ES-I3 (cell line): ENCODE measurements around the gene C3orf22.

Experiments
- H3K36me3 ChIP-seq: 2 replicates; pipeline ENCODE4 v1.6.1; 2013; ENCODE audit warnings: mild to moderate bottlenecking, low read length, control low read depth, moderate library complexity; ENCODE audit not compliant: insufficient read depth
- H3K4me1 ChIP-seq: 2 replicates; pipeline ENCODE4 v1.6.1; 2013; ENCODE audit warnings: mild to moderate bottlenecking, control low read depth, low read length; ENCODE audit not compliant: insufficient read depth
- H3K9ac ChIP-seq: 2 replicates; pipeline ENCODE4 v1.6.1; 2013; ENCODE audit warnings: low read depth, mild to moderate bottlenecking, low read length, moderate library complexity
- H3K9me3 ChIP-seq: 2 replicates; pipeline ENCODE4 v1.6.1; 2013; ENCODE audit warnings: mild to moderate bottlenecking, low read length, moderate library complexity; ENCODE audit not compliant: control insufficient read depth, insufficient read depth

The C3orf22 gene

GRCh38 chr3:126510308-126510910 lies 48.3 kb downstream of the C3orf22 start:
- Histone ChIP-seq H3K36me3 (no peaks in the 10 kb centered on the region), H3K9me3 (no peaks in the 10 kb centered on the region), H3K9ac (no peak overlapping the region), H3K4me1 (no peaks in the 10 kb centered on the region)

GRCh38 chr3:126509597-126510307 lies 49.0 kb downstream of the C3orf22 start:
- Histone ChIP-seq H3K36me3 (no peaks in the 10 kb centered on the region), H3K9ac (no peak overlapping the region), H3K9me3 (no peaks in the 10 kb centered on the region), H3K4me1 (no peaks in the 10 kb centered on the region)

DNA sequence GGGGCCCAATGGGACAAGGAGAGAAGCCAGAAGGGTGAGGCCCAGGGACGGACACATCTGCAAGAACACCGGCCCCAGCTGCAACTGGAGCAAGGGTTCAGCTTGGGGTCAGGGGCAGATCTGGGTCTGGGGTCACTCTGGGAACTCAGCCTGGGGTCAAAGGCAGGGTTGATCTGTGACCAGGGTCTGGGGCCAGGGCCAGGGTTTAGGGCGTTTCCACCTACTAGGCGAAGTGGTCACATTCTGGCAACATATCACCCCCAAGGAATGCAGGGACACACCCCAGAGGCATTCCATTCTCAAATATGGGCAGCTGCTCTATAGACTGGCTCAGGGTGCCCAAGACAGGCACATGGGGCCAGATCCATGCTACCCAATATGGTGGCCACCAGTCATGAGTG lies 50.2 kb downstream of the C3orf22 start:
- Histone ChIP-seq H3K9ac (no peak overlapping the region), H3K9me3 (no peaks in the 10 kb centered on the region)

DNA sequence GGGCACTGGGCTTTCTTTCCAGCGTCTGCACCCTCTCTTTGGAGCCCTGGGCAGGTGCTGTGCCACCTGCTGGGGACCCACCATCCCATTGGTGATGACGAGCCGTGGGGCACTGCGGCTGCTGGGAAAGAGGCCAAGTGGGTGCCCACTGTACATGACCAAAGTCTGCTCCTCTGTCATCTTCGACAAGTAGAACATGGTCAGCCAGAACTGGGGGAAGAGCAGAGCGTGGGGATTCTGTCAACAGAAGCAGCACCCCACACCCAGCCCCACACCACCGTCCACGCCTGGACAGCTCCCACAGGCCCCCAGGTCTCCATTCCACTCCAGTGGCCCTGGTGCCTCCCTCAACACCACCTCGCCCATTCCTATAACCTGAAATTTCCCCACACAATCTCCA lies 50.8 kb downstream of the C3orf22 start:
- Histone ChIP-seq H3K36me3 (no peaks in the 10 kb centered on the region), H3K4me1 (no peaks in the 10 kb centered on the region), H3K9ac (no peak overlapping the region), H3K9me3 (no peaks in the 10 kb centered on the region)

More for the DNA sequence above, 50.2 kb downstream of the C3orf22 start:
- Histone ChIP-seq H3K4me1 (no peaks in the 10 kb centered on the region), H3K36me3 (no peaks in the 10 kb centered on the region)

DNA sequence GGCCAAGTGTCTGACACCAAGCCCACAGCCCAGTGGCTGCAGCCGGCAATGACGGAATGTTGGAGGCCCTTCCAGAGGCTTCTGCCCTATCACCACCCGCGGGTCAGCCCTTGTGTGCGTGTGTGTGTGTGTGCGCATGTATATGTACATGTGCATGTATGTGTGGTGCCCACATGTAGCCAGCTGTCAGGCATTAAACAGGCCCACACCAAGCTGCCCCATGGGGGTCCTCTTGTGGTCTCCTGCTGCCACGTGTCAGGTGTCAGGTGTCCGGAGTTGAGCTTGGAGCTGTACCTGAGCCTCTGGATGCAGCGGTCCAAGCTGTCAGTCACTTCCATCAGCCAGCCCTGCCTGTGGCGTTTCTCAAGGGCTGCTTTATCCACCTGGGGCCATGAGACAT lies 55.0 kb downstream of the C3orf22 start:
- Histone ChIP-seq H3K4me1 (peaks cover 8% of the 10 kb centered on the region; the same call in 1 of the 2 replicates), H3K36me3 (no peaks in the 10 kb centered on the region), H3K9ac (no peak overlapping the region), H3K9me3 (no peaks in the 10 kb centered on the region)

DNA sequence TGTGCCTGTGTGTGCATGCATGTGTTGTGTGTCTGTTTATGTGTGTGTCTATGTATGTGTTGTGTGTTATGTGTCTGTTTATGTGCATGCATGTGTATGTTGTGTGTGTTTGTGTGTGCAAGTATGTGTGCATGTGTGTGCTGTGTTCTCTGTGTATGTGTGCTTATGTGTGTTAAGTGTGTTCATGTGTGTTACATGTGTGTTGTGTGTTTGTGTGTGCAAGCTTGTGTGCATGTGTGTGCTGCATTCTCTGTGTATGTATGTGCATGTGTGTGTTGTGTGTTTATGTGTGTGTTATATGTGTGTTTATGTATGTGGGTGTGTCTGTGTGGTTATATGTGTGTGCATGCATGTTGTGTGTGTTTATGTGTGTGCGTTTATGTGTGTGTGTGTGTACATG lies 56.1 kb downstream of the C3orf22 start:
- peaks cover 8% of the 10 kb centered on the region; the same call in 1 of the 2 replicates for H3K4me1 ChIP-seq
- no peaks in the 10 kb centered on the region for H3K36me3 ChIP-seq
- H3K9me3 ChIP-seq, result no peaks in the 10 kb centered on the region

GRCh38 chr3:126501736-126502135 lies 57.0 kb downstream of the C3orf22 start:
- H3K4me1 ChIP-seq, result peaks cover 8% of the 10 kb centered on the region; the same call in 1 of the 2 replicates
- H3K9ac ChIP-seq, result no peak overlapping the region
- H3K9me3 ChIP-seq, result no peaks in the 10 kb centered on the region
- no peaks in the 10 kb centered on the region for H3K36me3 ChIP-seq

More for the DNA sequence above, 56.1 kb downstream of the C3orf22 start:
- no peak overlapping the region for H3K9ac ChIP-seq

DNA sequence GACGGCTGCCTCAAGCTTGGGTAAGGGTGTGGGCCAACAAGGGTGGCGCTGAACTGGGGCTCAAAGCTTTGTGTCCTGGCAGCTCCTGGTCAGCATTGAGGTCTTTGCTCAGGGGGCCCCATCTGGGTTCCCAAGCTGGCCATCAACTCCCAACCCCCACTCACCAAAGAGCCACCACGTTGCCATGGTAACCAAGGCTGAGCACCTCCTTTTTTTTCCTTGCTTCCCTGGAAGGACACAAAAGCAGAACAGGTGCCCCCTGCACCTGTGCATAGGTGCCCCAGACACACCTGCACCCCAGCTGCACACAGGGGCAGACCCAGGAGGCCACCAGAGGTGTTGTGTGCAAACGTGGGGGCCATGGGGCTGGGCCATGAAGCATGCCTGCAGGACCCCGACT lies 57.7 kb downstream of the C3orf22 start:
- Histone ChIP-seq H3K4me1 (peaks cover 8% of the 10 kb centered on the region; the same call in 1 of the 2 replicates), H3K9ac (no peak overlapping the region), H3K36me3 (no peaks in the 10 kb centered on the region), H3K9me3 (no peaks in the 10 kb centered on the region)

DNA sequence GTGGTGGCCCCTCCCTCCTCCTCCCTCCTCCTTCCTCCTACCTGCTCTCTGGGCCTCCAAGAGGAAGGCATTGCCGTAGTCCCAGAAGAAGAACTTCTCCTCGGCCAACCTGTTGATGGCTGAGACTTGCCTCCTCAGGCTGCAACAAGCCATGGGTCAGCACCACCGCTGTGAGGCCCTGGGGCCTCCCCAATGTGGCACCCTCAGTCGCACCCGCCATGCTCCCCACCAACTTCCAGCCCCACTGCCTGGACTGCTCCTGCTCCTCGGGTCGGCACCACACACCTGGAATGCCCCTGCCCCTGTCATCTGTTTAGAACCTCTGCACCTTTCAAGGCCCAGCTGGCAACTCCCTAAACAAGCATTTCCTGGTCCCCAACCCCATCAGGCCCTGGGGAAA lies 58.7 kb downstream of the C3orf22 start:
- H3K4me1 ChIP-seq, result peaks cover 8% of the 10 kb centered on the region; the same call in 1 of the 2 replicates
- H3K36me3 ChIP-seq, result no peaks in the 10 kb centered on the region
- H3K9me3 ChIP-seq, result no peaks in the 10 kb centered on the region
- H3K9ac ChIP-seq, result no peak overlapping the region
